GM12874 (cell line): ENCODE results near the gene FLNB.

Source experiments
- TF ChIP-seq, protein P1 (sequence below): IDR thresholded peaks from 2 replicates; pipeline ENCODE4 v1.5.1; 2011; ENCODE audit warnings: low read depth, mild to moderate bottlenecking, control low read depth, low read length, moderate library complexity; ENCODE audit not compliant: insufficient read depth

FLNB gene

DNA sequence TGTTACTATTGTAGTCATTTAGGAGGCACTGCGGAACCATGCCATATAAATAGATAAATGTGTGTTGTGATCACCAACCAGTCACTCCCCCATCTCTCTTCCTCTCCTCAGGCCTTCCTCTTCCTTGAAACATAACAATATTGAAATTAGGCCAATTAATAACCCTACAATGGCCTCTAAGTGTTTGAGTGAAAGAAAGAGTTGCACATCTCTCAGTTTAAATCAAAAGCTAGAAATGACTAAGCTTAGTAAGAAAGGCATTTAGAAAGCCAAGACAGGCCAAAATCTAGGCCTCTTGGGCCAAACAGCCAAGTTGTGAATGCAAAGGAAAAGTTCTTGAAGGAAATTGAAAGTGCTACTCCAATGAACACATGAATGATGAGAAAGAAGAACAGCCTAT is 210.7 kb downstream of the FLNB start:
- TF ChIP-seq, protein P1, sequence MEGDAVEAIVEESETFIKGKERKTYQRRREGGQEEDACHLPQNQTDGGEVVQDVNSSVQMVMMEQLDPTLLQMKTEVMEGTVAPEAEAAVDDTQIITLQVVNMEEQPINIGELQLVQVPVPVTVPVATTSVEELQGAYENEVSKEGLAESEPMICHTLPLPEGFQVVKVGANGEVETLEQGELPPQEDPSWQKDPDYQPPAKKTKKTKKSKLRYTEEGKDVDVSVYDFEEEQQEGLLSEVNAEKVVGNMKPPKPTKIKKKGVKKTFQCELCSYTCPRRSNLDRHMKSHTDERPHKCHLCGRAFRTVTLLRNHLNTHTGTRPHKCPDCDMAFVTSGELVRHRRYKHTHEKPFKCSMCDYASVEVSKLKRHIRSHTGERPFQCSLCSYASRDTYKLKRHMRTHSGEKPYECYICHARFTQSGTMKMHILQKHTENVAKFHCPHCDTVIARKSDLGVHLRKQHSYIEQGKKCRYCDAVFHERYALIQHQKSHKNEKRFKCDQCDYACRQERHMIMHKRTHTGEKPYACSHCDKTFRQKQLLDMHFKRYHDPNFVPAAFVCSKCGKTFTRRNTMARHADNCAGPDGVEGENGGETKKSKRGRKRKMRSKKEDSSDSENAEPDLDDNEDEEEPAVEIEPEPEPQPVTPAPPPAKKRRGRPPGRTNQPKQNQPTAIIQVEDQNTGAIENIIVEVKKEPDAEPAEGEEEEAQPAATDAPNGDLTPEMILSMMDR, result no peak
